ENCODE measurements around the gene TTC33.

DNA sequence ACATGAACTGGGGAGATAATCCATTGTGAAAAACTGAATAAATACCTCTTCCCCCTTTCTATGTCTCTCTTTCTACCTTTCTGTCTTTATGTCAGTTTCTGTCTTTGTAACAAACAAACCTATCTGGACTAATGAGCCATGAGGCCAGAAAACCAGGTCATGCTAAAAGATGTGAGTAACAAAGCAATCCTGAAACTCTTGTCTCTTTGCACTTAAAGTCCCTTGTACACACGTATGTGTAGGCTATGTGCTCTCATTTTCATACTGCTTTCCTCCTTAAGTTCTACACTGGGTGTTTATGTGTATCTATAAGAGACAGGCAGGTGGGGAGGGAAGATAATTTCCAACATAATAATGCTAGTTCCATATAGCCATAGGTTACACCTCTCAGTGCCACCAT lies 199.9 kb downstream of the TTC33 start:
- TF ChIP-seq, protein P1, sequence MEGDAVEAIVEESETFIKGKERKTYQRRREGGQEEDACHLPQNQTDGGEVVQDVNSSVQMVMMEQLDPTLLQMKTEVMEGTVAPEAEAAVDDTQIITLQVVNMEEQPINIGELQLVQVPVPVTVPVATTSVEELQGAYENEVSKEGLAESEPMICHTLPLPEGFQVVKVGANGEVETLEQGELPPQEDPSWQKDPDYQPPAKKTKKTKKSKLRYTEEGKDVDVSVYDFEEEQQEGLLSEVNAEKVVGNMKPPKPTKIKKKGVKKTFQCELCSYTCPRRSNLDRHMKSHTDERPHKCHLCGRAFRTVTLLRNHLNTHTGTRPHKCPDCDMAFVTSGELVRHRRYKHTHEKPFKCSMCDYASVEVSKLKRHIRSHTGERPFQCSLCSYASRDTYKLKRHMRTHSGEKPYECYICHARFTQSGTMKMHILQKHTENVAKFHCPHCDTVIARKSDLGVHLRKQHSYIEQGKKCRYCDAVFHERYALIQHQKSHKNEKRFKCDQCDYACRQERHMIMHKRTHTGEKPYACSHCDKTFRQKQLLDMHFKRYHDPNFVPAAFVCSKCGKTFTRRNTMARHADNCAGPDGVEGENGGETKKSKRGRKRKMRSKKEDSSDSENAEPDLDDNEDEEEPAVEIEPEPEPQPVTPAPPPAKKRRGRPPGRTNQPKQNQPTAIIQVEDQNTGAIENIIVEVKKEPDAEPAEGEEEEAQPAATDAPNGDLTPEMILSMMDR (conservative IDR thresholded peaks at IDR 0.05): no peak
- no peak for TF ChIP-seq ZFX (IDR thresholded peaks at IDR 0.05)

Measured in C4-2B (cell line).